Measurements from ENCODE around the gene CERKL. TPM values are rescaled to one million over a fixed set of nuclear protein-coding genes. Genes with fewer than 3 reads are reported as not detected.
A peak's percentile ranks its signal among the peaks of the same experiment; 100 is the strongest.

Gene CERKL
- total RNA-seq, 2 donors from 2014 or later = 0.52 to 0.66 TPM

DNA sequence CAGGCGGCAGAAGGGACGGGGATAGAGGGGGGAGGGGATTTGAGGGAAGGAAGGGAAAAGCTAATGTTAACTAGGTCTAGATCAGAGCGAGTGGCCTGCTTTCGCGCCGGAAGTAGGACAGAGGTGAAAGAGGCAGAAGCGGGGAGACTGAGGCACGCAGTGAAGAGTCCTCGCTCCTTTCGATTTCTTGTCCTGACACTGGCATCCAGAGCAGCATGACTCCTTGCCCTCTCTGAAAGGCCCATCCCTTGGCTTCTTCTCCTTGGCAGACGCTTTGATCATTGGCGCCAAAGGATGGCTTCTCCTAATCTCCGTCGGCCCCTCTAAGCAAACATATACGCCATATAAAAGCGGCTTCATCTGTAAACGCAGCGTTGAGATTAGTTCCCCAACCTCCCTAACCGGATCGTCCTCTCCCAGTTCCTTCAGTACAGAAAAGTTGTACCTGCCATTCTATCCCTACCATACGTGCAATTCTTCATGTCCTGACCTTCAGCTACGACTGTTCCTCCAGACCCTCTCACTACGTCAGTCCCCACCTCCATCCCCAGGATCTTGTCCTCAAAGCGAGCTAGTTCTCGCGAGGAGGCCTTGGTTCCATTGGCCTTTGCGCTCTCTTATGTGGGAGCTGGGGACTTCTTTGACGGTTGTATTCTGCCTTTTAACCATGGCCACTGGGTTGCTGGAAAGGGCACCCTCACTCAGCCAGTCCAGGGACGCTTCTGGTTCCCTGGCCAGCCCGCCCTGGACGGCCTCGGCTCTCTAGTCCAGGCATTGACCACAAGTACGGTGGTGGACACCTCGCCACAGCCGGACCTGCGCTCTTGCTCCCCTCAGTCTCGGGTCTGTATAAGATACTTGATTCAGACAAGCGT lies 24.3 kb upstream of the CERKL start:
- H3K9me3 ChIP-seq = no peaks in the 10 kb centered on the region

DNA sequence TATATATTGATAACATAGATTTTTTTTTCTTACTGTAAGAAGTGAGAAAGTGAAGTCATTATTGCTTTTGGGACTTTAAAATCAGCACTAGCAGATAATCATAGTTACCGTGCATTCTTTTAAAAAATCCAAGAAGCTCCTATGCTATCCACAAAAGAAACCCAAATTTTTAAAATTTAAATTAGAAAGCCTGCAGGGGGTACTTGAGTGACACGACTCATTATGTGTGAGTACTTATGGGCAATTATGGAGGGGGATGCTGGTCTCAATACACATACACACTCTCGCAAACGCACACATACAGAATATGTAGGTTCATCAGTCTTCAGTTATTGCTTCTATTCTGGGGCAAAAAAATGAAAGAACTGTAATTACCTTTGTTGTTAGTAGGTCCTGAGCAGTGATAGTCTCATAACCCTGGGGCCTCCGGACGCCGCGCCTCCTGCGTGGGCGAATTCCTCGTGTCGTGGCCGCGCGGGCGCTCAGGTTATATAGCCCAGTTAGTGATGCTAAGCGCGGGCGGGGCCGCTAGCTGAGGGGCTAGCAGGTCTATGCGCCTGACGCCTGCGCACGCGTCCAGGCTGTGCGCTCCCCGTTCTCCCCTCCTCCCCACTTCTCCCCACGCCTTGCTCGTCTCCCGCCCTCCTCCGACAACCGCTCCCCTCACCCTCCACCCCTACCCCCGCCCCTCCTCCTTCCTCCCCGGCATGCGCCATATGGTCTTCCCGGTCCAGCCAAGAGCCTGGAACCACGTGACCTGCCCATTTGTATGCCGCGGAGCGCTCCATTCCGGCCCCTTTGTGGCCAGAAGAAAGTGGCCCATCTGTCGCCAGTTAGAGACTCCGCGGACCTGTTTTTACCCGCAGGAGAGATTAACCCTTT lies 23.4 kb upstream of the CERKL start, which contains the start of gene NEUROD1:
NEUROD1 (minus strand) TSS at position 463 of the 882 bp plus-strand sequence. CDS start 1,657 bp downstream, outside the sequence.
- ATAC-seq (peak; percentile 38), DNase-seq (peak in 3 of 4 donors; percentile 51 to 60 (median 60))
- Histone ChIP-seq H3K36me3 (replicated peaks in 1 of 2; ENCODE audit: insufficient read depth in 1 of 2, low read depth in 2 of 2) (no peaks in the 10 kb centered on the region), H3K4me1 (peaks cover 28% of the 10 kb centered on the region), H3K27ac (no peak within 1 kb of the TSS), H3K27me3 (peaks cover 0 to 51% of the 10 kb centered on the region in 2 donors), H3K4me3 (no peak within 1 kb of the TSS), H3K9me3 (no peaks in the 10 kb centered on the region)
- intact Hi-C loops (cut with DNase I) = no loop called here
- TF ChIP-seq, protein P1, sequence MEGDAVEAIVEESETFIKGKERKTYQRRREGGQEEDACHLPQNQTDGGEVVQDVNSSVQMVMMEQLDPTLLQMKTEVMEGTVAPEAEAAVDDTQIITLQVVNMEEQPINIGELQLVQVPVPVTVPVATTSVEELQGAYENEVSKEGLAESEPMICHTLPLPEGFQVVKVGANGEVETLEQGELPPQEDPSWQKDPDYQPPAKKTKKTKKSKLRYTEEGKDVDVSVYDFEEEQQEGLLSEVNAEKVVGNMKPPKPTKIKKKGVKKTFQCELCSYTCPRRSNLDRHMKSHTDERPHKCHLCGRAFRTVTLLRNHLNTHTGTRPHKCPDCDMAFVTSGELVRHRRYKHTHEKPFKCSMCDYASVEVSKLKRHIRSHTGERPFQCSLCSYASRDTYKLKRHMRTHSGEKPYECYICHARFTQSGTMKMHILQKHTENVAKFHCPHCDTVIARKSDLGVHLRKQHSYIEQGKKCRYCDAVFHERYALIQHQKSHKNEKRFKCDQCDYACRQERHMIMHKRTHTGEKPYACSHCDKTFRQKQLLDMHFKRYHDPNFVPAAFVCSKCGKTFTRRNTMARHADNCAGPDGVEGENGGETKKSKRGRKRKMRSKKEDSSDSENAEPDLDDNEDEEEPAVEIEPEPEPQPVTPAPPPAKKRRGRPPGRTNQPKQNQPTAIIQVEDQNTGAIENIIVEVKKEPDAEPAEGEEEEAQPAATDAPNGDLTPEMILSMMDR (IDR thresholded peaks at IDR 0.05) = no peak
- TF ChIP-seq POLR2A (IDR thresholded peaks at IDR 0.05) = peak in 2 of 3 donors; percentile 33 to 49
- 2% methylated on average over 23 to 45 of the region's 45 CpGs for WGBS, 2 donors

More for the DNA sequence above, 24.3 kb upstream of the CERKL start:
- Histone ChIP-seq H3K27me3 (peaks cover 0 to 51% of the 10 kb centered on the region in 2 donors), H3K4me3 (no peak overlapping the region), H3K27ac (no peak overlapping the region), H3K4me1 (peaks cover 28% of the 10 kb centered on the region), H3K36me3 (replicated peaks in 1 of 2; ENCODE audit: insufficient read depth in 1 of 2, low read depth in 2 of 2) (no peaks in the 10 kb centered on the region)
- ATAC-seq = no peak
- WGBS, 2 donors = 4% methylated on average over 31 to 38 of the region's 38 CpGs
- intact Hi-C loops (cut with DNase I) = no loop called here
- no peak for DNase-seq
- TF ChIP-seq POLR2A (IDR thresholded peaks at IDR 0.05) = no peak

GRCh38 chr2:181679544-181679979 lies 22.7 kb upstream of the CERKL start:
- H3K36me3 ChIP-seq (replicated peaks in 1 of 2; ENCODE audit: insufficient read depth in 1 of 2, low read depth in 2 of 2) = no peaks in the 10 kb centered on the region
- no peaks in the 10 kb centered on the region for H3K9me3 ChIP-seq
- H3K27ac ChIP-seq = no peak overlapping the region
- no peak for ATAC-seq
- no peak overlapping the region for H3K4me3 ChIP-seq
- 4 to 5% methylated on average over 20 of the region's 20 CpGs for WGBS, 2 donors
- H3K4me1 ChIP-seq = peaks cover 28% of the 10 kb centered on the region
- no peak for DNase-seq
- intact Hi-C loops (cut with DNase I) = no loop called here
- TF ChIP-seq, protein P1 (IDR thresholded peaks at IDR 0.05) = no peak
- TF ChIP-seq POLR2A (IDR thresholded peaks at IDR 0.05) = no peak
- H3K27me3 ChIP-seq = peaks cover 0 to 51% of the 10 kb centered on the region in 2 donors

GRCh38 chr2:181678861-181679543 lies 22.1 kb upstream of the CERKL start:
- ATAC-seq (no peak), DNase-seq (no peak)
- H3K4me3 ChIP-seq = no peak overlapping the region
- H3K27me3 ChIP-seq = peaks cover 0 to 48% of the 10 kb centered on the region in 2 donors
- peaks cover 24% of the 10 kb centered on the region for H3K4me1 ChIP-seq
- H3K36me3 ChIP-seq (replicated peaks in 1 of 2; ENCODE audit: insufficient read depth in 1 of 2, low read depth in 2 of 2) = no peaks in the 10 kb centered on the region
- no peaks in the 10 kb centered on the region for H3K9me3 ChIP-seq
- no peak overlapping the region for H3K27ac ChIP-seq
- WGBS, 2 donors = 8 to 14% methylated on average over 18 of the region's 18 CpGs
- TF ChIP-seq, protein P1 (IDR thresholded peaks at IDR 0.05) = no peak
- TF ChIP-seq POLR2A (IDR thresholded peaks at IDR 0.05) = no peak
- intact Hi-C loops (cut with DNase I) = no loop called here
